ENCODE measurements around the gene LSM8. TPM values are rescaled to one million over a fixed set of nuclear protein-coding genes. Genes with fewer than 3 reads are reported as not detected.
"Not testable (repeated sequence)": the region's sequence is repeated elsewhere in the genome, so short reads cannot be mapped to it uniquely, and the experiment has no call there.

The LSM8 gene
- total RNA-seq, 1 donor from 2014 or later: 52.8 TPM

DNA sequence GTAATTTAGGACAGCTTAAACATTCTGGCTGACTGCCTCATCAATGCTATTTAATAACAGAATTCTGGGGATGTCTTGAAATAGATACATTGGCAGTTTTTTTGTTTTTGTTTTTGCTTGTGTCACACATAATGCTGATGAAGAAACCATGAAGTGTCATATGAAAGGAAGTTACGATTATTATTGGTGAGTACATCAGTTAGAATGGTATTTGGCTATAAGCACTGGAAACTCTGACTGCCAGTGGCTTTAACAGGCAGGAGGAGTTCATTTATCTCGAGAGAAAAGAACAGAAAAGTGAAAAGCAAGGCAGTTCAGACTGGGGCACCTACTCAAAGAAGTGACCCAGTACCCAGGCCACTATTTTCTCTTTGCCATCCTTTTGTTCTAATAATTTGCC is 18.1 kb downstream of the LSM8 start:
- no peak for DNase-seq (ENCODE audit: low read depth, low spot score)

DNA sequence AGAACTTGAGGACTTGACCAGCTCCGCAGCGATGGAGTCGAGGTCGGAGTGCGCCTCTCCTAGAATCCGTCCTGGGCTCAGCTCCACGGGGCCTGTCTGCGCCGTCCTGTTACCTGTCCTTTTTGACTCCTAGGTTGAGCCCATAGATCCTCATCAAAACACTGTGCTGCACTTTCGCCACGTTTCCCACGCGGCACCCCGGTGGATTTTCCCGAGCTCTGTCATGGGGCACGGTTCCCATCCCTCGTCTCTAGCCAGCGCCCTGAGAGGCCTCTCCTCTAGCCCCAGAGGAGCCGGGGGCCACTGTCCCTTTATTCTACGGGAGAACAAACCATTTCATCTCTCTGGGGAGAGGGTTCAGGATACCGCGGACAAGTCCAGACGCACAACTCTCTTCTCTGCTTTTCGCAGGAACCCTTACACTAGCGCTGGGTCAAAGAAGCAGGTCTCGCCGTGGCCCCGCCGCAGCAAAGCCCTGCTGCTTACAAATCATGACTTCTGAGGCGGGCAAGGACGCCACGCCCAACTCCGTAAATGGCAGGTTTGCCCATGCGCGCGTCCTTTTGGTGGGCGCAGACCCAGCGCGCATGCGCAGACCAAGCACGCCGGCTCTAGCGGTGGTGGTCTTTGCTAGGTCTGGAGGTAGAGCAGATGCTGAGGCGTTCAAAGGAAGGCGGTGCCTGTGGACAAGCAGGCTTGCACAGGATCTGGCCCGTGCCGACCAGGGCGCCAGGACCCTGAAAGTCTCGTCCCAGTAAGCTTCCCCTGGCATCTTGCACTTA is 30.3 kb downstream of the LSM8 start:
- DNase-seq (ENCODE audit: low read depth, low spot score): peak; percentile 24

DNA sequence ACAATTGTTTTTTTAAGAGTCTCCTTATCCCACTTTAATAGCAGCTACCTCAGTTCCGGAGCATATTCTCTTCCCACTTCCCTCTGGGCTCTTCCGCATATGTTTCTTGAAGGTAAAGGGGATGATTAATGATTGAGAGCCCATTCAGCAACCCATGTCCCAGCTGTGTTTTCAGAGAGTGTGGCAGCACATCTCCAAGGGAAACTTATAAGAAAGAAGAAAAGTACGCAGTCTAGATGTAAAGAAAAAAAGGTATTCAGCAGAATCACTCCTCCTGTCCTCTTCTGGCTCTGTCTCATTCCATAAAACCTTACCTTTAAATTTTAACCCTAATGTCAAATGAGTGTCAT is 30.8 kb downstream of the LSM8 start:
- no peak for DNase-seq (ENCODE audit: low read depth, low spot score)

DNA sequence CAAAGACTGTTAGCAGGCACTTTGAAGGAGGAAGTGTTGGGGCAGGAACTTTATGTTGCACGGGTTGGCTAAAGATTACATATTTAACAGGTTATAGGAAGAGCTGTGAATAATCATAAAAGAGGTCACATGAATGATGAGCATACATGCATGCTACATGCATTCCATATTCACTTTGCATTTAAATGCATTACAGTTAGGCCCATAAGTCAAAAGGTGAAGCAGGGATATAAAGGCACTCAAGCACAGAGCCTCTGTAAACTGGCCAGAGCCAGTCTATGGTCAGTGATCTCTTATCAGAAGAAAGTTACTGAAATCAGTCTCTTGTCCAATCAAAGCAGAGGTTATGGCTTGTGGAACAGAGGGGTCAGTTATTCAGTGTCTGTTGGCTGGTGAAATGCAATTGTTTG is 33.3 kb downstream of the LSM8 start:
- DNase-seq (ENCODE audit: low read depth, low spot score): no peak

DNA sequence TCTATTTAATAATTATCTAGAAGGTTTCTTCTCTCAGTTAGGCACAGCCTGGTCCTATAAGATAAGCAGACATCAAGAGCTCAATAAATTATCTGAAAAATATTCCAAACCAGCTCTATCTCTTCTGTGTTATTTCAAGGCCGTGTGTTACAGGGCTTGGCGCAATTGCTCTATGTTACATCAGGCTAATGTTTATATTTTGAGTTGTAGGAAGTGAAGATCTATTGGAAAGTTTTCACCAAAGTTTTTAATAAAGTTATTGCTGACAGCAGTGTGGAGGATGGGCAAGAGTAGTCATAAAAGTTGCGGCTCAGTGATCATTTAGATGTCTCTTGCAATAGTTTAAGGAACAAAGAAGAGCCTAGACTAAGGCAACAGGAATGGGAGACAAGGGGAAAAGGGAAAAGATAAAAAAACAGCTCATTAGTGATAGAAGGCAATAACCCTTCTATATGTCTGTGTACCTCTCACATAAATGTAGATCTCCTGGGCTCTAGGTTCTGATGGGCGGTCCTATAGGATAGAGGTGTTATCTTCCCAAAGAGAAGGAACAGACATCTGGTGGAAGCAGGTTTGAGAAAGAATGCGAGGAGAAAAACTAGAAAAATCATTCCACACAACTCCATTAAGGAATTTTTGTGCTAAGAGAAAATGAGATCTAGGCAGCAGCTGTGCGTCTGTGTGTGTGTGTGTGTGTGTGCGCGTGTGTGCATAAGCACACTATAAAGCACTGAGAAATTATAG is 34.6 kb downstream of the LSM8 start:
- no peak for DNase-seq (ENCODE audit: low read depth, low spot score)

DNA sequence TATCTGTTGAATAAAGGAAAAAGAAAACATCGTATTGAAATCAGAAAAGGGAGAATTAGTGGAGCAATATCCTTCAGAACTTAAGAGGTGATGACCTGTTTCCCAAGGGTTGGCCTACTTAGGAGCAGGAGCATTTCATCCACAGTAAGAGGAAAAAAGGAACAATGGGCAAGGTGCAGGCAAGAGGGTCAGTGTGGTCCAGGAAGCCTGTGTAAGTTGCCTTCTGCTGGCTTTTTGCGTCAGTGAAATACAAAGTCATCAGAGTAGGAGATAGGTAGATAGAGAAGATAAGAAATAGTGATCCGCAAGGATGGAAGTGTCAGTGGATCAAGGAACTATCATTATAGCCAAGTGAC is 35.2 kb downstream of the LSM8 start:
- no peak for DNase-seq (ENCODE audit: low read depth, low spot score)

DNA sequence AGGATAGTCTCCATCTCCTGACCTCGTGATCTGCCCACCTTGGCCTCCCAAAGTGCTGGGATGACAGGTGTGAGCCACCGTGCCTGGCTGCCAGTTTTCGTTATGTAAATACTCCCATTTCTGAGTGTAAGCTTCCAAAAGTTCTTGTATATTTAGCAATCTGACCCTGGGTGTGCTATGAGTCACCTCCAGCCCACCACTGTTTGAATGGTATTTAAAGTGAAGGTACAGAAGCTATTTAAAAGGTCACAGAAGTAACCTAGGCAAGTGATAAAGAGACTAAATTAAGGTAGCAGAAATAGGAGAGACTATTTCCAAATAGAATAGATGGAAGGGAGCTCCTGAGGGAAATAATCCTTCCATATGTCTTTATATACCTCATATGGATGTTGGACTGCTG is 36.6 kb downstream of the LSM8 start:
- DNase-seq (ENCODE audit: low read depth, low spot score): no peak

DNA sequence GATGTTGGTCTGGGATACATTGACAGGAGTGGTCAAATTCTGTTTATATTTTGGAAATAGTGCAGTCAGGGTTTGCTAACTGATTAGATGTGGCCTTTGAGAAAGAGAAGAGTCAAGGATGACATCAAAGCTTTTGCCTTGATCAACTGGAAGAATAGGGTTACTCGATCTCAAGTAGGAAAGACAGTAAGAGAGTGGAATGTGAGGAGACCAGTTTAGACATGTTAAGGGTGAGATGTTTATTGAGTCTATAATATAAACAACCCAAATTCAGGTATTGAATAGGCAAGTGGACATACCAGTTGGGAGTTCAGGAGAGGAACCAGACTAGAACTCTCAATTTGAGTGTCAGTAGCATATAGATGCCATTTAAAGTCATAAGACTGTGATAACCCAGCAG is 38.6 kb downstream of the LSM8 start:
- DNase-seq (ENCODE audit: low read depth, low spot score): no peak

DNA sequence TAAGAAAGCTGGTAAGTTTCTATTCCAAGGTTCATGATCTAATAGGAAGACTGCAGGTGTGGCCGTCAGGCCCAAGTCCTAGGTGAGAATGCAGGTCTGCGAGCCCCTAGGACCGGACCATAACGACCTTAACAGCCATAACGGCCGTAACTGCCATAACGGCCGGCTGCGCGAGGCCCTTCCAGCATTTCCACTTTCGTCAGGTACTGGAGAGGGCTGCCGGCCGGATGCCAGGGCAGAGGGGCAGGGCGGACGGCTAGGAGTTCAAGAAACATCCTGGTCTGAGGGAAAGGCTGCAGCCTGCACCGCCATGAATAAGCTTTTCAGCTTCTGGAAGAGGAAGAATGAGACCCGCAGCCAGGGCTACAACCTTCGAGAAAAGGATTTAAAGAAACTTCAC is 40.6 kb downstream of the LSM8 start, which contains the start of gene ANKRD7:
ANKRD7 (plus strand) TSS at position 184 of the 400 bp plus-strand sequence; CDS start at position 311, 127 bp downstream.
- DNase-seq (ENCODE audit: low read depth, low spot score): no peak

DNA sequence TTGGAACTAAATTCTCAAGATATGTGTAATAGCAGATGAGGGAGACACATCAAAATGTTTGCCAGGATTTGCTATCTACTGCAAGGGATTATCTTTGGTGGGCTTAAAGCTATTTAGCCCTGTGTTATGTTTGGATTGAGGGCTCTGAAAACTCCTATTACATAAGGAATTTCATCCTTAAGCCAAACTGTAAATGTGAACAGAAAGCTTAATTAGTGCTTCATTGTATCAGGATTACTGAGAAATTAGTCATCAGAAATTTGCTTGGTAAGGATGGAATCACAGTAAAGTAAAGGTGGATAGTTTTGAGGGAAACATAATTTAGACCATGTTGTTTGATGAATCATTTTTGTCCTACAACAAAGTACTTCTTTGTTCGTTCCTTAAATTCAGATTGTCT is 48.9 kb downstream of the LSM8 start:
- DNase-seq (ENCODE audit: low read depth, low spot score): no peak

DNA sequence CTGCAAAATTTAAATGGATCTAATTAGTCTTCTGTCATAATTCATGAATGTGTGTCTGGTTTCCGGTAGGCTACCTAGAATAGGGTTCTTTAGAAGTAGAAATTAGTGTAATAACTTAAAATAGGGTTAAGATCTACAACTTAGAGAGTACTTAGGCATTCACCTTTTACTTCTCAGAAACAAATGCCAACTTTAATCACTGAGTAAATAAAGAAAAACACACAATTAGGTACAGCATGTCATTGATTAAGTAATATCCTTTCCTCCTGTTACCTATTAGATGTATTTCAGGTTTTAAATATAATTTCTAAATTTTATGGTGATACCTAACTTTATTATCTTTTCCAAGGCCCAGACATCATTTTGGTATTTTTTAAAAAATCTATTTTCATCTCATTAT is 49.8 kb downstream of the LSM8 start:
- no peak for DNase-seq (ENCODE audit: low read depth, low spot score)

DNA sequence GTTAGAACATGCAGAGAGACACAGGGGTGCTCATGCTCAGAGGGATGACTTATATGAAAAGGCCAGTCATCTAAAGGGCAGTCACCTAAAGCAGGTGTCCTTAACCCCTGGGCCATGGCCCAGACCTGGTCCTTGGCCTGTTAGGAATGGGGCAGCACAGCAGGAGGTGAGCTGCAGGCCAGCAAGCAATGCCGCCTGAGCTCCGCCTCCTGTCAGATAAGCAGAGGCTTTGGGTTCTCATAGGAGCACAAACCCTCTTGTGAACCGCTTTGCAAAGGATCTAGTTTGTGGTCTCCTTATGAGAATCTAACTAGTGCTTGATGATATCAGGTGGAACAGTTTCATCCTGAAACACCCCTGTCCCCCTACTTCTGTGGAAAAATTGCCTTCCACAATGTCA is 55.0 kb downstream of the LSM8 start:
- no peak for DNase-seq (ENCODE audit: low read depth, low spot score)

DNA sequence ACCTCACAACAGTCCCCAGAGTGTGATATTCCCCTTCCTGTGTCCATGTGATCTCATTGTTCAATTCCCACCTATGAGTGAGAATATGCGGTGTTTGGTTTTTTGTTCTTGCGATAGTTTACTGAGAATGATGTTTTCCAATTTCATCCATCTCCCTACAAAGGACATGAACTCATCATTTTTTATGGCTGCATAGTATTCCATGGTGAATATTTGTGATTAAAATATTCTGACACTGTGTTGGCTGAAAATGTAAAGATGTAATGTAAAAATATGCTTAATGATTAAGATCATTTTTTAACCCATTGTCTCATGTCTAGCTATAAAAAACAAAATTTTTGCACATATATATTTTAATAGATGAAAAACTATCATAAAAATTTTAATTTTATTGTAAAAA is 56.4 kb downstream of the LSM8 start:
- DNase-seq (ENCODE audit: low read depth, low spot score): not testable (repeated sequence)

Other genes with a start within 250 kb of the LSM8 start
- 0.13 and 0.21 TPM in 2 replicates for gene ANKRD7, start 40.5 kb downstream of the LSM8 start, total RNA-seq